ENCODE measurements around the gene ASF1B.
"Not testable (repeated sequence)": the region's sequence is repeated elsewhere in the genome, so short reads cannot be mapped to it uniquely, and the experiment has no call there.

The ASF1B gene

DNA sequence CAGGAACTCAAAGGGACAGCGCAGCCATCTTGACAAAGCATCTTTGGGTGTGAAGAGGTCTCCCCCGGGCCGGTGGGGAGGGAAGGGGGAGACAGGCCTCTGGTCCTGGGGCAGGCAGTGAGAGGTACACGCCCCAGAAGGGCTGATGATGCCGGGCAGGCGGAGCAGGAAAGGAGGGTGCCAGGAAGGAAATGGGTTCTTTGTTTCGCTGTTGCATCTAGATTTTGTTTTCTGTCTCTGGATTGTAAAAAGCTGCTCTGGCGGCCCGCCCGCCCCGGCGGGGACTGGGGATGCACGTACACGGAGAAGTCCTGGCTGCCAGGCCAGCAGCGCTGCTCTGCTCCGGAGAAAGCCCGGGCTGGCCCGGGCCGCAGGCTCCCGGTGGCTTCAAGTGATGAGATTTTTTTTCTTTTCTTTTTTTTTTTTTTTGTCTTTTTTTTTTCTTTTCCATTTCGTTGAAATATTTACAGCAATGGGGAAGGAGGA, 13.2 kb upstream of the ASF1B start:
- no peaks in the 10 kb centered on the region for H3K9me3 ChIP-seq (ENCODE audit: control insufficient read depth, low read length)
- peak overlapping the region; percentile 44 for H3K4me3 ChIP-seq (ENCODE audit: insufficient read depth, low read depth, low read length, poor library complexity, severe bottlenecking)
- H3K4me1 ChIP-seq (ENCODE audit: control insufficient read depth, insufficient read depth, low read length, poor library complexity, severe bottlenecking): peaks cover 27% of the 10 kb centered on the region
- H3K36me3 ChIP-seq (ENCODE audit: control insufficient read depth, insufficient read depth, low read length): no peaks in the 10 kb centered on the region
- H3K27ac ChIP-seq (ENCODE audit: insufficient read depth, low read length, poor library complexity, severe bottlenecking): peak overlapping the region; percentile 89
- H3K27me3 ChIP-seq (replicated peaks; ENCODE audit: control insufficient read depth, insufficient read depth, low read length, poor library complexity, severe bottlenecking): no peaks in the 10 kb centered on the region
- peak; percentile 20 to 40 (median 31) for DNase-seq

DNA sequence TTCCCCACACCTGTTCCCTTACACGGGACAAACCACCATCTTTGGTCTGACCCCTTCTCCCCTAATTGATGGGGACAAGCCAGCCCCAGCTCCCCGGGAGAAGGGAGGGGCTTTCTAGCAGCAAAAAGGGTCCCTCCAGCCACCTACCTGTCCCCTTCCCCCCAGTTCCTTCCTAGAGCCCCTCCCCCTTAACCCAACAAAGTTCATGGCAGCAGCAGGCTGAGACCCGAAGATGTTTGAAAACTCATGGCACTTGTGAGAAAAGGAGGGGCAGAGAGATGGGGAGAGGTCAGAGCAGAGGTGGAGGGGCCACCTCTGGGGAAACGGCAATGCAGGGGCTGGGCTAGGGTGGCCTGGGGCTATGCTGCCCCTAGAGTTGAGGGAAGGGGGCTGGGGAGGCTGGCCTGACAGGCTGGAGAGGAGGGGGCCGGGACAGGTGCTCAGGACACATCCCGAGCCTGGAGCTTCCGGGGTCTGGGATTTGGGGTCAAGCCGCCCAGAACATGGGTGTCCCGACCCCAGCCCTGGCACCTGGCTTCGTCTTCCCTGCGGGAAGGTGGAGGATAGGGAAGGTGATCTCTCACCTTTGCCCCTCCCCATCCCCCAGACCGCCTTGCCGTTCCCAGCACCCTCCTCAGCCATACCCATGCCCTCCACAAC, 12.5 kb upstream of the ASF1B start:
- Histone ChIP-seq H3K4me1 (ENCODE audit: control insufficient read depth, insufficient read depth, low read length, poor library complexity, severe bottlenecking) (peaks cover 27% of the 10 kb centered on the region), H3K36me3 (ENCODE audit: control insufficient read depth, insufficient read depth, low read length) (no peaks in the 10 kb centered on the region), H3K9me3 (ENCODE audit: control insufficient read depth, low read length) (no peaks in the 10 kb centered on the region), H3K27me3 (replicated peaks; ENCODE audit: control insufficient read depth, insufficient read depth, low read length, poor library complexity, severe bottlenecking) (no peaks in the 10 kb centered on the region), H3K27ac (ENCODE audit: insufficient read depth, low read length, poor library complexity, severe bottlenecking) (peak overlapping the region; percentile 89), H3K4me3 (ENCODE audit: insufficient read depth, low read depth, low read length, poor library complexity, severe bottlenecking) (peak overlapping the region; percentile 44)
- no peak for DNase-seq

DNA sequence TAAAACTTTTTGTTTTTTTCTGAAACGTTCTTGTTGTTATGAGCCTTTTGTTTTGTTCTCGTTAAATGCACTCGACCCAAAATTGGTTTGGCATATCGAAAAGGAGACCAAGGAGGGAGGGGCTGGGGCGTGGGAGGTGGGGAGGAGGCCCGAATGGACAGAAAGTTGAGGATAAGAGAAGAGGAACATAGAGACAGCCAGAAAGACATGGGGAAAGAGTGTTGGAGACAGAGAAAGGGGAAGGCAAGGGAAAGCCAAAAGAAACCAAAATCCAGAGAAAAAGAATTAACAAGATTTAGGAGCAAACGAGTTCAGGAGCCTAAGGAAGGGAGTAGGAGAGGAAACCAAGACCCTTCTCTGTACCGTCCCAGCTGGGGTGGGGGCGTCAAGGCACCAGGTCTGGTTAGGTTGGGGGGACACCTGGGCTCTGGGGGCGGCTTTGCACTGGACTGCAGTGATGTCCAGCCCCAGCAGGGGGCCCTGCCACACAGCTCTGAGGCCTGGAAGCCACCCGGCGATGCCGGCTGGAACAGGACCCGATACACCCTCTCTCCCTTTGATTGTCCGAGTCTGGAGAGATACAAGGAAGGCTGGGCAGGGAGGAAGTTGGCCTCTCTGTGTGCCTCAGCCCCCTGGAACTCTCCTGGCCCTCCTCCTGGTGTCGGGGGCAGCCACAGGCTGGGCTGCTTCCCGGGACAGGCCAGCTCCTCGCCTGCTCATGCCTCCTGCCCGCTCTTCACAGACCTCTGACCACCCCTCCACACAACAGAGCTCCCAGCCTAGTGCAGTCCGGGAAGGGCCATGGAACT, 11.6 kb upstream of the ASF1B start:
- Histone ChIP-seq H3K27ac (ENCODE audit: insufficient read depth, low read length, poor library complexity, severe bottlenecking) (peak overlapping the region; percentile 89), H3K9me3 (ENCODE audit: control insufficient read depth, low read length) (no peaks in the 10 kb centered on the region), H3K27me3 (replicated peaks; ENCODE audit: control insufficient read depth, insufficient read depth, low read length, poor library complexity, severe bottlenecking) (no peaks in the 10 kb centered on the region), H3K4me1 (ENCODE audit: control insufficient read depth, insufficient read depth, low read length, poor library complexity, severe bottlenecking) (peaks cover 27% of the 10 kb centered on the region), H3K4me3 (ENCODE audit: insufficient read depth, low read depth, low read length, poor library complexity, severe bottlenecking) (no peak overlapping the region), H3K36me3 (ENCODE audit: control insufficient read depth, insufficient read depth, low read length) (no peaks in the 10 kb centered on the region)
- peak in 2 of 3 donors; percentile 25 to 32 for DNase-seq

DNA sequence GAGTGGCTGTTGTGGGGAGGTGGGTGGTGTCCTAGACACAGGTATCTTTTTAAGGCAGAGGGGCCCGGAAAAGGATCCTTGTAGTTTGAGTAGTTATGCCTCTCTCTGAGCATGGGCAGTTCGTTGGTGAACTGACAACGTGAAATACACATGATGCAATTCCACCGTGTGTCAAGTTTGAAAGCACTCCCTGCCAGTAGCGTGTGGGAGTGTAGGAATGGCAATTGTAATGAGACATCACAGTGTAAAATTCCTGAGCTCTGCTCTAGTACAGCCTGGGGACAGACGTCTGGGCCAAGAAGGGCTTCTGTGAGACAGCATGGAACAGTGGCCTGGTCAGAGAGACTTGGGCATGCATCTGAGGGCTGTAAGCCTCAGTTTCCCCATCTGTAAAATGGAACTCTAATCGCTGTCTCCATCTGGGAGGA, 10.4 kb upstream of the ASF1B start:
- Histone ChIP-seq H3K27me3 (replicated peaks; ENCODE audit: control insufficient read depth, insufficient read depth, low read length, poor library complexity, severe bottlenecking) (no peaks in the 10 kb centered on the region), H3K27ac (ENCODE audit: insufficient read depth, low read length, poor library complexity, severe bottlenecking) (no peak overlapping the region), H3K4me1 (ENCODE audit: control insufficient read depth, insufficient read depth, low read length, poor library complexity, severe bottlenecking) (peaks cover 27% of the 10 kb centered on the region), H3K36me3 (ENCODE audit: control insufficient read depth, insufficient read depth, low read length) (no peaks in the 10 kb centered on the region), H3K9me3 (ENCODE audit: control insufficient read depth, low read length) (no peaks in the 10 kb centered on the region), H3K4me3 (ENCODE audit: insufficient read depth, low read depth, low read length, poor library complexity, severe bottlenecking) (no peak overlapping the region)
- DNase-seq: no peak

DNA sequence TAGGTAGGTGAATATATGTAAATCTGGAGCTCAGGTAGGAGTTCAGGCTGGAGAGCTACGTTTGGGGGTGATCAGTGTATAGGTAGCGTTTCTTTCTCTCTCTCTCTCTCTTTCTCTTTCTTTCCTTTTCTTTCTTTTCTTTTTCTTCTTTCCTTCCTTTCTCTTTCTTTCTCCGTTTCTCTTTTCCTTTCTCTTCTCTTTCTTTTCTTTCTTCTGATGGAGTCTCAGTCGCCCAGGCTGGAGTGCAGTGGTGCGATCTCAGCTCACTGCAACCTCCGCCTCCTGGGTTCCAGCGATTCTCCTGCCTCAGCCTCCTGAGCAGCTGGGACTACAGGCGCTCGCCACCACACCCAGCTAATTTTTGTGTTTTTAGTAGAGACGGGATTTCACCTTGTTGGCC, 9.8 kb upstream of the ASF1B start:
- DNase-seq; H3K36me3 ChIP-seq (ENCODE audit: control insufficient read depth, insufficient read depth, low read length); H3K27me3 ChIP-seq (replicated peaks; ENCODE audit: control insufficient read depth, insufficient read depth, low read length, poor library complexity, severe bottlenecking); H3K27ac ChIP-seq (ENCODE audit: insufficient read depth, low read length, poor library complexity, severe bottlenecking); H3K9me3 ChIP-seq (ENCODE audit: control insufficient read depth, low read length); H3K4me3 ChIP-seq (ENCODE audit: insufficient read depth, low read depth, low read length, poor library complexity, severe bottlenecking): not testable (repeated sequence)
- H3K4me1 ChIP-seq (ENCODE audit: control insufficient read depth, insufficient read depth, low read length, poor library complexity, severe bottlenecking): peaks cover 27% of the 10 kb centered on the region

DNA sequence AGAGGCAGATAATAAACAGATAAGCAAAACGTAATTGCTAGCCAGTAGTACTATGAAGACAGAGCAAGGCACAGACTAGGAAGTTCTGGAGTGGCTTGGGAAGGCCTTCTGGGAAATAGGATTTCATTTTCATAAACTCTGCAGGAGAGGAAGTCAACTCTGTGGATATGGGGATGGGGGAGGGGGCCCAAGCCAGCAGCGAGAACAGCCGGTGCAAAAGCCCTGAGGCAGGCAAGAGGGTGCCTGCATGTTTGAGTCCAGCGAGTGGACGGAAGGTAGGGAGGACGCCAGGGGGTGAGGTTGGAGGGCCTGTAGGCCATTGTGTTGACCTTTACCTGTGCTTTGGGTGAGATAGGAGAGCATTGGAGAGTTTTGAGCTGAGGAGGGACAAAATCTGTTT, 9.0 kb upstream of the ASF1B start:
- Histone ChIP-seq H3K4me3 (ENCODE audit: insufficient read depth, low read depth, low read length, poor library complexity, severe bottlenecking) (no peak overlapping the region), H3K36me3 (ENCODE audit: control insufficient read depth, insufficient read depth, low read length) (no peaks in the 10 kb centered on the region), H3K4me1 (ENCODE audit: control insufficient read depth, insufficient read depth, low read length, poor library complexity, severe bottlenecking) (peaks cover 23% of the 10 kb centered on the region), H3K27ac (ENCODE audit: insufficient read depth, low read length, poor library complexity, severe bottlenecking) (no peak overlapping the region), H3K27me3 (replicated peaks; ENCODE audit: control insufficient read depth, insufficient read depth, low read length, poor library complexity, severe bottlenecking) (no peaks in the 10 kb centered on the region), H3K9me3 (ENCODE audit: control insufficient read depth, low read length) (no peaks in the 10 kb centered on the region)
- no peak for DNase-seq

DNA sequence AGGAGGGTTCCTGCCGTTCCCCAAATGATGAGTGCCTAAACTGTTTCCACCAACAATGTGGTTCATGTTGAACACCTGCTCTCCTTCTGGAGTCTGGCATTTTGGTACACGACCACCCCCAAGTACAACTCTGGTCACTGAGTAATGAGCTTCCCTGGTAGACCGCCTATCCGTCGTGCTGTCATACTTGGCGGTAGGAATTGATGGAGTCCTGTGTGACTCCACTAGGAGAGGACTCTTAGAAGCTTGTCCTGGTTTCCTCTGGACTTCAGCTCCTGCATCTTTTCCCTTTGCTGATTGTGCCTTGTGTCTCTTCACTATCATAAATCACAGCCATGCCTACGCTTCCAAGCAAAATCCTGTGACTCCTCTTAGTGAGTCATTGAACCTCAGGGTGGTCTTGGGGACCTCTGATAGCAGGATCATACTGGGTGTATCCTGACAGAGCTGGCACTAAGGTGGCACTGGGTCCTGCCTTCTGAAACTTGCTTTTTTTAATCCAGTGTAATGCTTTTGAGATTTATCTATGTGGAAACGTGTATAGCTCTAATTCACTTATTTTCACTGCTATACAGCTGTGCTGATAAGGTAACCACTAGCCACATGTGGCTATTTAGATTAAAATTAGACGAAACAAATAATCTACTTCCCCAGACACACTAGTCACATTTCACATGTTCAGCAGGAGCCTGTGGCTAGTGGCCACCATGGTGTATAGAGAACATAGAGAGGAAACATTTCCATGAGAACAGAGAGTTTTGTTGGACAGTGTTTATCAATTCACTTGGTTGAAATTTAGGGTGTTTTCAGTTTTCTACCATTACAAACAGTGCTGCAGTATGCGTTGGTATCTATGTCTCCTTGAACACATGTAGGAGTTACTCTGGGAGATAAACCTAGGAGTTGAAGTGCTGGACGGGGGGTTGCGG, 6.1 kb upstream of the ASF1B start:
- no peak for DNase-seq
- no peak overlapping the region for H3K27ac ChIP-seq (ENCODE audit: insufficient read depth, low read length, poor library complexity, severe bottlenecking)
- H3K4me3 ChIP-seq (ENCODE audit: insufficient read depth, low read depth, low read length, poor library complexity, severe bottlenecking): no peak overlapping the region
- H3K36me3 ChIP-seq (ENCODE audit: control insufficient read depth, insufficient read depth, low read length): no peaks in the 10 kb centered on the region
- H3K9me3 ChIP-seq (ENCODE audit: control insufficient read depth, low read length): no peaks in the 10 kb centered on the region
- H3K27me3 ChIP-seq (replicated peaks; ENCODE audit: control insufficient read depth, insufficient read depth, low read length, poor library complexity, severe bottlenecking): no peaks in the 10 kb centered on the region
- H3K4me1 ChIP-seq (ENCODE audit: control insufficient read depth, insufficient read depth, low read length, poor library complexity, severe bottlenecking): peaks cover 2% of the 10 kb centered on the region

DNA sequence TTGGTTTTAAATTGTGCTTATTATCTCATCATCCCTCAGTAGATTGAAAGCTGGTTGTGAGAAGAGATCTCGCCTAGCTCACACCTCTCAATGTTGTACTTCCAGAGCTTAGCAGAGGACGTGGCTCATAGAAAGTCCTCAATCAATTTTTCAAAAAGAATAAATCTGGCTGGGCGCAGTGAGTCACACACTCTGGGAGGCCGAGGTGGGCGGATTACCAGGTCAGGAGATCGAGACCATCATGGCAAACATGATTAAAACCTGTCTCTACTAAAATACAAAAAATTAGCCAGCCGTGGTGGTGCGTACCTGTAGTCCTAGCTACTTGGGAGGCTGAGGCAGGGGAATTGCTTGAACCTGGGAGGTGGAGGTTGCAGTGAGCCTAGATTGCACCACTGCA, 4.7 kb upstream of the ASF1B start:
- no peak overlapping the region for H3K4me3 ChIP-seq (ENCODE audit: insufficient read depth, low read depth, low read length, poor library complexity, severe bottlenecking)
- H3K27ac ChIP-seq (ENCODE audit: insufficient read depth, low read length, poor library complexity, severe bottlenecking): no peak overlapping the region
- no peaks in the 10 kb centered on the region for H3K9me3 ChIP-seq (ENCODE audit: control insufficient read depth, low read length)
- H3K27me3 ChIP-seq (replicated peaks; ENCODE audit: control insufficient read depth, insufficient read depth, low read length, poor library complexity, severe bottlenecking): no peaks in the 10 kb centered on the region
- H3K36me3 ChIP-seq (ENCODE audit: control insufficient read depth, insufficient read depth, low read length): no peaks in the 10 kb centered on the region
- DNase-seq: no peak
- peaks cover 10% of the 10 kb centered on the region for H3K4me1 ChIP-seq (ENCODE audit: control insufficient read depth, insufficient read depth, low read length, poor library complexity, severe bottlenecking)

DNA sequence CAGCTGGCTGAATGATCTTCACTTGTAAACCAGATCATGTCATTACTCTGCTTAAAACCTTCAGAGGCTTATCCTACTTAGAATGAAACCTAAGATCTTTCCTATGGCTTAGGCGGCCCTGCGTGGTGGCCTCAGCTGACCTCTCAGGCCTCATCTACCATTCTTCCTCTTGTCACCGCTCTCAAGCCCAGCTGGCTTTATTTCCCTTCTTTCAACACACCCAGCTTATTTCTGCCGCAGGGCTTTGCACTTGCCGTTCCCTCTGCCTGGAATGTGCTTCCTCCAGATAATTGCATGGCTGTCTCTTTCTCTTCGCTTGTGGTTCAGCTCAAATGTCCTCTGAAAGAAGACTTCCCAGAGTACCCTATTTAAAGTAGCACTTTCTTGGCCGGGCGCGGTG, 3.6 kb upstream of the ASF1B start:
- DNase-seq: no peak
- no peaks in the 10 kb centered on the region for H3K27me3 ChIP-seq (replicated peaks; ENCODE audit: control insufficient read depth, insufficient read depth, low read length, poor library complexity, severe bottlenecking)

More for the DNA sequence above, 3.6 kb upstream of the ASF1B start:
- Histone ChIP-seq H3K4me3 (ENCODE audit: insufficient read depth, low read depth, low read length, poor library complexity, severe bottlenecking) (no peak overlapping the region), H3K36me3 (ENCODE audit: control insufficient read depth, insufficient read depth, low read length) (no peaks in the 10 kb centered on the region), H3K4me1 (ENCODE audit: control insufficient read depth, insufficient read depth, low read length, poor library complexity, severe bottlenecking) (peaks cover 16% of the 10 kb centered on the region), H3K9me3 (ENCODE audit: control insufficient read depth, low read length) (no peaks in the 10 kb centered on the region), H3K27ac (ENCODE audit: insufficient read depth, low read length, poor library complexity, severe bottlenecking) (no peak overlapping the region)
